Measurements from ENCODE around the gene JCAD. TPM values are rescaled to one million over a fixed set of nuclear protein-coding genes. Genes with fewer than 3 reads are reported as not detected.

The JCAD gene
- total RNA-seq, 2 experiments from 2014 or later = not detected

DNA sequence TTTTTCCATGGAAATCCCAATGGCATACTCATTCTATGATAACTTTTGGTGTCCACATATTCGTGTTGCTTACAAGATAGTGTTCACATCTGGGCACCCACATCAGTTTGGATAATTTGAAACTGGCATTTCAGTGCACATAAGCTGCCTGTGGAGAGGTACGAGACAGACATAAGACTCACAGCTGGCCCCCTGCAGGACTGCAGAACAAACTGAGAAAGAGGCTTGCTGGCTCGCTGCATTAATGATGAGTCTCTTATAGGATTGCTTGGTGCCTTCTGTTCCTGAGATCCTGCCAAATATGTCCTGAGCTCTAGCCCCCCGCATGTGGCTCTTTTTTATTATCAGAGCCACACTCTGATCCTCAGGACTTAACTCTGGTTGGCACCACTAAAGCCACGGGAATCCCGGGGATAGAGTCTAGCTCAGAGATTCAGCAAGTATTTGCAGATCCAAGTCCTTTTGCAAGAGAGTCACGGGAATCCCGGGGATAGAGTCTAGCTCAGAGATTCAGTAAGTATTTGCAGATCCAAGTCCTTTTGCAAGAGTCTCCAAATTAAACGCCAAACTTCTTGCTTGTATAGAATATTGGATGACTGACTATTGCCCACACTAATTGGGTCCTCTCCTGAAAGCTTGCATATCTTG, 34.0 kb upstream of the JCAD start:
- no peak for DNase-seq
- ATAC-seq = no peak
- Mint-ChIP-seq H3K27ac (no peak overlapping the region), H3K36me3 (ENCODE audit: low read depth) (no peaks in the 10 kb centered on the region), H3K9me3 (ENCODE audit: low read depth) (no peaks in the 10 kb centered on the region), H3K4me3 (no peak overlapping the region), H3K4me1 (no peaks in the 10 kb centered on the region), H3K27me3 (peaks cover 9% of the 10 kb centered on the region)
- CTCF ChIA-PET = no interaction called here
- intact Hi-C loops (cut with DNase I, micrococcal nuclease) = no loop called here
- POLR2A ChIA-PET = no interaction called here

DNA sequence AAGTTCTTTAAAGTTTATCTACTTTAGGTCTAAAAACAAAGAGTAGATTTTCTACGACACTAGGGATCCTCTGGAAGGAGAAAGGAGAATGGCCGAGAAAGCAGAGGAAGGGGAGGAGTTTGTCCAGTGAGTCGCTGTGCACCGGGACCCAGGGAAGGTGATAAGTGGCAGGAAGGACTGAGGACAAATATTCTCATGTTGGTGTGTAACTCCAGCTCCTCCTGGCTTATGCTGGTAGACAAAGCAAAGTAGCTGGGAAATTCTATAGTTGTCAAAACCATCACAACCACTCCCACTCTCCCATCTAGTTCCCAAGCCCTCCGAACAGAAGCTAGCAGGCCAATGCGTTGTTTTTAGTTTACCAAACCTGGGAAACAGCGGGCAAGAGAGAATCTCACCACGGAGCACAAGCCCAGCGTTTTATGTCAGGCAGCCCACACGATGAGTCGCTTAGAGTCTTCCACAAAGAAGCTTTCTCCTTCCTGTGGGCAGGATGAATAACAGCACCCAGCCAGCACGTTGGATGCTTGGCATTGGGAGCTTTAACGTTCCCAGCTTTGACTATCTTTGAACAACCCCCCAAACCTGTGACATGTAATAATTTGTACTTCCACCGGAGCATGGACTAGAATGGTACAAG, 32.9 kb upstream of the JCAD start:
- Mint-ChIP-seq H3K4me3 (no peak overlapping the region), H3K27ac (no peak overlapping the region), H3K36me3 (ENCODE audit: low read depth) (no peaks in the 10 kb centered on the region), H3K27me3 (peaks cover 9% of the 10 kb centered on the region), H3K4me1 (no peaks in the 10 kb centered on the region), H3K9me3 (ENCODE audit: low read depth) (no peaks in the 10 kb centered on the region)
- ChIA-PET CTCF (interaction anchor here (0.5 kb wide), 1 partner anchor 1436 kb away, joined by 3 read pairs; no protein-coding TSS in a partner anchor), POLR2A (no interaction called here)
- DNase-seq (no peak), ATAC-seq (no peak)
- intact Hi-C loops (cut with DNase I, micrococcal nuclease) = no loop called here

DNA sequence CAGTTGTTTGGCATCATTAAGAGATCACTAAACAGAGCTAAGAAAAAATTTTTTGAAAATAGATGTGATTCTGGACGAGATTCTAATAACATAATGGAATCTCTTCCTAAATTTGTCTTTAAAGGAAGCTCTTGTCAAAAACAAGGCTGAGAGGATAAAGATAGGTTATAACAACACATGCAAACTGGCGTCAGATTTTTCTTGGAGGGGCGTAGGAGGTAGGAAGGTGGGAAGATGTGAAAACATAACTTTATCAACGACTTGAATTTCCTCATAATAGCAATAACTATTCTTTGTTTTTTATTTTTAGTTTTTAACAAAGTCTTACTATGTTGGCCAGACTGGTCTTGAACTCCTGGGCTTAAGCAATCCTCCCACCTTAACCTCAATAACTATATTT, 31.8 kb upstream of the JCAD start:
- H3K4me3 Mint-ChIP-seq = no peak overlapping the region
- ATAC-seq = no peak
- H3K9me3 Mint-ChIP-seq (ENCODE audit: low read depth) = no peaks in the 10 kb centered on the region
- peaks cover 9% of the 10 kb centered on the region for H3K27me3 Mint-ChIP-seq
- no peak overlapping the region for H3K27ac Mint-ChIP-seq
- intact Hi-C loops (cut with DNase I, micrococcal nuclease) = no loop called here
- H3K36me3 Mint-ChIP-seq (ENCODE audit: low read depth) = no peaks in the 10 kb centered on the region
- DNase-seq = no peak
- no peaks in the 10 kb centered on the region for H3K4me1 Mint-ChIP-seq
- ChIA-PET CTCF (no interaction called here), POLR2A (no interaction called here)

DNA sequence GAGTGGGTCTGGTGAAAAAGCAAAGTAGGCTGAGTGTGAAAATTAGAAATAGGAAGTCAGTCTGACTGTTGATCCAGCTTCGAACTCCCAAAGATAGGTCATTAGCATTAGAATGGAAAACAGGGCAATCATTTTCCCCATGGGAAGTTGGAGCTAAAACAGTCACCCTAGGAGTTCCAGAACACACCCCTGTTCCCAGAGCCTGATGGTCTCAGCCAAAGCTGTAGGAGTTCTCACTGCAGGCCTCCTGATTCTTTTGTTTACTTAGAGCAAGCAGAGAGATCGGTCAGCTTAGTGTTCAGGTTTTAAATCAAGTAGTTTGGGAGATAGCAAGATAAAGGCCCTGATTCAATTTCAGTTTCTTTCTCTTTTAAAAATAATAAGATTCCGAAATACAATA, 28.8 kb upstream of the JCAD start:
- ChIA-PET POLR2A (no interaction called here), CTCF (no interaction called here)
- no peaks in the 10 kb centered on the region for H3K9me3 Mint-ChIP-seq (ENCODE audit: low read depth)
- ATAC-seq = no peak
- no peak overlapping the region for H3K4me3 Mint-ChIP-seq
- no peaks in the 10 kb centered on the region for H3K36me3 Mint-ChIP-seq (ENCODE audit: low read depth)
- intact Hi-C loops (cut with DNase I, micrococcal nuclease) = no loop called here
- DNase-seq = no peak
- H3K4me1 Mint-ChIP-seq = no peaks in the 10 kb centered on the region
- no peak overlapping the region for H3K27ac Mint-ChIP-seq
- peaks cover 12% of the 10 kb centered on the region for H3K27me3 Mint-ChIP-seq

DNA sequence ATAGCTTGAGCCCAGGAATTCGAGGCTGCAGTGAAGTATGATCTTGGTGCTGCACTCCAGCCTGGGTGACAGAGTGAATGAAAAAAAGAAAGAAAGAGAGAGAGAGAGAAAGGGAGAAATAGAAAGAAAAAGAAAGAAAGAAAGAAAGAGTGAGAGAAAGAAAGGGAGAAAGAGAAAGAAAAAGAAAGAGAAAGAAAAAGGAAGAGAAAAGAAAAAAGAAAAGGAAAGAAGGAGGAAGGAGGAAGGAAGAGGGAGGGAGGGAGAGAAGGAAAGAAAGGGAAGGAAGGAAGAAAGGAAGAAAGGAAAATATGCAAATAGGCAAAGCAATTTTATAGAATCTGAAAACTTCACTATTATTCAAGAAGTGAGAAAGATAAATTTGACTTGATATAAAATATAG, 24.5 kb upstream of the JCAD start:
- no peaks in the 10 kb centered on the region for H3K36me3 Mint-ChIP-seq (ENCODE audit: low read depth)
- DNase-seq (no peak), ATAC-seq (no peak)
- H3K9me3 Mint-ChIP-seq (ENCODE audit: low read depth) = no peaks in the 10 kb centered on the region
- H3K27ac Mint-ChIP-seq = no peak overlapping the region
- ChIA-PET CTCF (interaction anchor here (1.3 kb wide), 1 partner anchor 198 kb away, joined by 3 read pairs; no protein-coding TSS in a partner anchor), POLR2A (interaction anchor here (0.7 kb wide), 1 partner anchor 86 kb away, joined by 4 read pairs; no protein-coding TSS in a partner anchor)
- H3K4me3 Mint-ChIP-seq = no peak overlapping the region
- peaks cover 25% of the 10 kb centered on the region for H3K27me3 Mint-ChIP-seq
- intact Hi-C loops (cut with DNase I, micrococcal nuclease) = no loop called here
- no peaks in the 10 kb centered on the region for H3K4me1 Mint-ChIP-seq

DNA sequence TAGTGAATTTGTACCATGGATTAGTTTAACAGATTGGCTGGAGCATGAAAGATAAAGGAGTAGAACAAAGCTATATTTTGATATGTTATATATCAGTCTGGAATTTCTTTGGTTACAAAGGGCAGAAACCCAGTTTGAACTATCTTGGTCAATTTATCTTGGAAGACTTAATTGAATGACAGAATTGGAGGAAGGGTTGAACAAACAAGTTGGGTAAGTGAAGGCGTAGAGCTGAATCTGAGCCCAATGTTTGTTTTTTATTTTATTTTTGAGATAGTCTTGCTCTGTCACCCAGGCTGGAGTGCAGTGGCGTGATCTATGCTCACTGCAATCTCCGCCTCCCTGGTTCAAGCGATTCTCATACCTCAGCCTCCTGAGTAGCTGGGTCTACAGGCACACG, 21.8 kb upstream of the JCAD start:
- Mint-ChIP-seq H3K27ac (no peak overlapping the region), H3K4me3 (no peak overlapping the region), H3K9me3 (ENCODE audit: low read depth) (no peaks in the 10 kb centered on the region), H3K36me3 (ENCODE audit: low read depth) (no peaks in the 10 kb centered on the region), H3K27me3 (peaks cover 39% of the 10 kb centered on the region), H3K4me1 (no peaks in the 10 kb centered on the region)
- POLR2A ChIA-PET = no interaction called here
- intact Hi-C loops (cut with DNase I, micrococcal nuclease) = no loop called here
- DNase-seq (no peak), ATAC-seq (no peak)
- CTCF ChIA-PET = no interaction called here

DNA sequence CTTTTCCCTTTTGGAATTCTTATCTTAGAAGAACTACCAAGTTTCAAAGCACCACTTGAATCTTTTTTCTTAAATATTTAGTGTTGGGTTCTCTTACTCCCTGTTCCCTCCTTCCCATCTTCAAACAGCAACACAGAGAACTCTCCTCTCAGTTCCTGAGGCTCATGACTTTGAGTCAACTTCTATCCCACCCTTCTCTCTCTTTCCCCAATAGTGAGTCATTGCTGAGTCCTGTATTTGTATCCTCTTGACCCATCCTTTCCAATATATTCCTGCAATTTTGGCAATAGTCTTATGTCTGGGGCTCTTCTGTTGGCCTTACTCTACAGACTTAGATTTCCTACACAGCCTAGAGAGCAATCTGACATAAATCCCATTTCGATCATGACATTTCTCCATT, 20.8 kb upstream of the JCAD start:
- no peaks in the 10 kb centered on the region for H3K36me3 Mint-ChIP-seq (ENCODE audit: low read depth)
- H3K4me1 Mint-ChIP-seq = no peaks in the 10 kb centered on the region
- H3K27me3 Mint-ChIP-seq = peaks cover 37% of the 10 kb centered on the region
- H3K27ac Mint-ChIP-seq = no peak overlapping the region
- DNase-seq (no peak), ATAC-seq (no peak)
- intact Hi-C loops (cut with DNase I, micrococcal nuclease) = no loop called here
- POLR2A ChIA-PET = no interaction called here
- H3K4me3 Mint-ChIP-seq = no peak overlapping the region
- H3K9me3 Mint-ChIP-seq (ENCODE audit: low read depth) = no peaks in the 10 kb centered on the region
- CTCF ChIA-PET = no interaction called here

DNA sequence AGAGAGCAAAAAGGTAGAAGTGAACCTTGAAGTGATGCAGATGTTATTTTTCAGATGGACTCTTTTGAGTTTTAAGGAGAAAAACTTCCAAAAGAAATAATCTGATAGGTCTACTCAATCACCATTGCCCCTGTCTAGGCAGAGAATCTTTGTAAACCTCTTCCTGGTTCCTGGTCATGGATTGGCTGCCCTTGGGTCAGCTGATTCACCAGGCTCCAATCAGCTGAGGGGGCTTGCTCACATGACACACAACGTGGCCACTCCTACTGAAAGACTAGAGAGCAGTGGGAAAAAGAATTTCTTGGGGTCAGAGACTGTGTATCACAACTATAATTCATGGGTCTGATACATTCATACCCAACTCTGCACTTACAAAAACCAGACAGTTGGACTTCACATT, 20.0 kb upstream of the JCAD start:
- no peaks in the 10 kb centered on the region for H3K36me3 Mint-ChIP-seq (ENCODE audit: low read depth)
- no peaks in the 10 kb centered on the region for H3K9me3 Mint-ChIP-seq (ENCODE audit: low read depth)
- H3K27ac Mint-ChIP-seq = no peak overlapping the region
- H3K4me1 Mint-ChIP-seq = no peaks in the 10 kb centered on the region
- H3K4me3 Mint-ChIP-seq = no peak overlapping the region
- DNase-seq = no peak
- ChIA-PET CTCF (interaction anchor here (1.5 kb wide), 1 partner anchor 18 kb away, joined by 5 read pairs; no protein-coding TSS in a partner anchor), POLR2A (no interaction called here)
- peaks cover 36% of the 10 kb centered on the region for H3K27me3 Mint-ChIP-seq
- intact Hi-C loops (cut with DNase I, micrococcal nuclease) = no loop called here
- no peak for ATAC-seq

DNA sequence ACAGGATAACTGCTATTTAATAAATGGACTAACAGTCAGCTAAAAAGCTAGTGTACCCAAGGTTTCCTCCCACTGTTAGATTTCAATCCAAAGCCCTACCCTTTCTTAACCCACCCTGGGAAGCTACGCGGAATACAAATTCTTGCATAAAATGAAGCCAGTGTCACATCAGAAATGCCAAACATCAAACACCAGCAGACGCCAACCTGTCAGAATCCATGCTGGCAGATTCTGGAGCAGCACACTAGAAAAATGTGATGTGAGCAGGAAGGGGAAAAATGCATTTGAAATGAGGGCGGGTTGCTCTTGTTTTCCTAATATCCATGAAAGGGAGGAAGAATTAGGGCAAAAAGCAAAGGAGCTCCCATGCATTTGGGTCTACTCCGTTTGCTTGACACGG, 16.1 kb upstream of the JCAD start:
- Mint-ChIP-seq H3K4me3 (no peak overlapping the region), H3K27ac (no peak overlapping the region), H3K4me1 (no peaks in the 10 kb centered on the region), H3K27me3 (peaks cover 31% of the 10 kb centered on the region), H3K9me3 (ENCODE audit: low read depth) (no peaks in the 10 kb centered on the region), H3K36me3 (ENCODE audit: low read depth) (no peaks in the 10 kb centered on the region)
- ATAC-seq = no peak
- ChIA-PET CTCF (interaction anchor here (0.7 to 1.0 kb wide), 2 partner anchors 10 to 73 kb away, joined by 3 read pairs; no protein-coding TSS in a partner anchor), POLR2A (interaction anchor here (0.5 kb wide), 1 partner anchor 11 kb away, joined by 3 read pairs; no protein-coding TSS in a partner anchor)
- intact Hi-C loops (cut with DNase I, micrococcal nuclease) = no loop called here
- DNase-seq = no peak

DNA sequence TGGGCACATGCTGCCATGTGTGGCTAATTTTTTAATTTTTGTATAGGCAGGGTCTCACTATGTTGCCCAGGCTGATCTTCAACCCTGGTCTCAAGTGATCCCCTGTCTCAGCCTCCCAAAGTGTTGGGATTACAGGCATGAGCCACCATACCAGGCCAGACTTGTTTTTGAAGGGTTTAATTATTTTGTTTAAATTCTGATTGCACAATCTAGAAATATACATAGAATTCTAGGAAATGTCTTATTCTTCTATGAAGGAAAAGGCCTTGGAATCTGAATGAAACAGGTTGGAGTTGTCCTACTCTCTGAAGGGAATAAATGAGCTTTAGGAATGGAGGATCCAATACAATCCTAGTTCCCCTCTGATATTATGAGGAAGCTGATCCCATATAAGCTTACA, 15.5 kb upstream of the JCAD start:
- ChIA-PET CTCF (interaction anchor here (0.7 to 1.0 kb wide), 2 partner anchors 9 to 72 kb away, joined by 3 read pairs; no protein-coding TSS in a partner anchor), POLR2A (interaction anchor here (0.5 kb wide), 1 partner anchor 11 kb away, joined by 3 read pairs; no protein-coding TSS in a partner anchor)
- Mint-ChIP-seq H3K27ac (no peak overlapping the region), H3K36me3 (ENCODE audit: low read depth) (no peaks in the 10 kb centered on the region), H3K4me1 (no peaks in the 10 kb centered on the region), H3K4me3 (no peak overlapping the region), H3K27me3 (peaks cover 26% of the 10 kb centered on the region), H3K9me3 (ENCODE audit: low read depth) (no peaks in the 10 kb centered on the region)
- no peak for DNase-seq
- ATAC-seq = no peak
- intact Hi-C loops (cut with DNase I, micrococcal nuclease) = no loop called here

DNA sequence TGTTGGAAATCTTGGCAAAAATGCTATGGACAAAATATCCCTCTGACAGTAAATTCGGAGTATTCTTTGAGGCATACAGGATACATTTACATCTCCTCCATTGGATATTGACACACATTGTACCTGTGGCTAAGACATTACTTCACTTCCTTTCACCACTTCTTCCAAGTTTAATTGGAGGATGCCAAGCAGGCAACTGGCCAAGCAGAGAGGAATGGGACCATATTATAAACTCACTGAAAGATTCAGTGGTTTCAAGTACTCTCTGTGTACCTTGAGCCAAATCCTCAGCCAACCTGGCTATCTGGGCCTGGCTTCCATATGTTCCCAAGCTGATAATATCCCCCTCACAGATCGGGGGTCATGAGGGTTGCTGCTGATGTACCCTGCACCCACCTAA, 14.7 kb upstream of the JCAD start:
- no peak overlapping the region for H3K27ac Mint-ChIP-seq
- H3K9me3 Mint-ChIP-seq (ENCODE audit: low read depth) = no peaks in the 10 kb centered on the region
- DNase-seq (no peak), ATAC-seq (no peak)
- POLR2A ChIA-PET = interaction anchor here (0.7 kb wide), 1 partner anchor 31 kb away, joined by 5 read pairs; no protein-coding TSS in a partner anchor
- H3K27me3 Mint-ChIP-seq = peaks cover 25% of the 10 kb centered on the region
- no peak overlapping the region for H3K4me3 Mint-ChIP-seq
- intact Hi-C loops (cut with DNase I, micrococcal nuclease) = no loop called here
- H3K4me1 Mint-ChIP-seq = no peaks in the 10 kb centered on the region
- H3K36me3 Mint-ChIP-seq (ENCODE audit: low read depth) = no peaks in the 10 kb centered on the region
- CTCF ChIA-PET = interaction anchor here (0.5 to 0.6 kb wide), 2 partner anchors 13 to 144 kb away, joined by 3 read pairs; no protein-coding TSS in a partner anchor

DNA sequence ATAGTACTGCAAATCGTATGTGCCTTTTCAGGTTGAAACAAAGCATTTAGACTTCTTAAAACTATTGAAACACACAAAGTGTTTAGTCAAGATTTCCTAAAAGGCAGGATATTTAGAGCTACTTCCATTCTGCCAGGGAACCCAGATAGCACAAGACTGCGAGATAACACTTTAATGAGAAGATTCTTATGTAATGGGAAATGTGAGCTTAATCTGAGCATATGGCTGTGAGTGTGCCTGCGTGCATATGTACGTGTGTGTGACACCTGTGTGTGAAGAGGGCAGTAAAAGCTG, 14.3 kb upstream of the JCAD start:
- no peaks in the 10 kb centered on the region for H3K36me3 Mint-ChIP-seq (ENCODE audit: low read depth)
- no peak for DNase-seq
- ChIA-PET POLR2A (interaction anchor here (0.7 kb wide), 1 partner anchor 31 kb away, joined by 5 read pairs; no protein-coding TSS in a partner anchor), CTCF (interaction anchor here (0.5 kb wide), 1 partner anchor 12 kb away, joined by 3 read pairs; no protein-coding TSS in a partner anchor)
- H3K4me1 Mint-ChIP-seq = no peaks in the 10 kb centered on the region
- ATAC-seq = no peak
- no peaks in the 10 kb centered on the region for H3K9me3 Mint-ChIP-seq (ENCODE audit: low read depth)
- H3K27me3 Mint-ChIP-seq = peaks cover 23% of the 10 kb centered on the region
- no peak overlapping the region for H3K4me3 Mint-ChIP-seq
- intact Hi-C loops (cut with DNase I, micrococcal nuclease) = no loop called here
- no peak overlapping the region for H3K27ac Mint-ChIP-seq

Data from activated CD4-positive, alpha-beta T cell treated with anti-CD3 and anti-CD28 coated beads for 36 hours (primary cell).